Ascending aorta (tissue), 2 donors: ENCODE results near the gene MDN1. TPM values are rescaled to one million over a fixed set of nuclear protein-coding genes. Genes with fewer than 3 reads are reported as not detected.

ENCODE experiments used
- DNase-seq, 2 donors: peaks; one replicate each; pipeline ENCODE4 v3.0.0-alpha.2; 2019; ENCODE audit warnings: low spot score in 2 of 2
- H3K27ac ChIP-seq, 2 donors: fragments of 200-600 bp; sonication (generic); one replicate each; pipeline ENCODE4 v1.5.1; 2016 to 2017; ENCODE audit warnings: mild to moderate bottlenecking in 1 of 2
- H3K27me3 ChIP-seq: fragments of 200-600 bp; sonication (generic); one replicate; pipeline ENCODE4 v1.5.1; 2017
- H3K36me3 ChIP-seq, 2 donors: fragments of 200-600 bp; sonication (generic); one replicate each; pipeline ENCODE4 v1.5.1; 2016
- H3K4me1 ChIP-seq, 2 donors: fragments of 200-600 bp; sonication (generic); one replicate each; pipeline ENCODE4 v1.5.1; 2016 to 2017; ENCODE audit warnings: mild to moderate bottlenecking in 1 of 2
- H3K4me3 ChIP-seq, 2 donors: fragments of 200-600 bp; sonication (generic); one replicate each; pipeline ENCODE4 v1.5.1; 2016 to 2017; ENCODE audit warnings: mild to moderate bottlenecking in 1 of 2
- H3K9me3 ChIP-seq, 2 donors: fragments of 200-600 bp; sonication (generic); one replicate each; pipeline ENCODE4 v1.5.1; 2016
- intact Hi-C: fragments of 100-400 bp; cut with DNase I; formaldehyde crosslinking; loops from one replicate; pipeline ENCODE4 v1.15.1; 2023
- total RNA-seq: library from RNA; depleted of rRNA; stranded (reverse); fragments of >200 nt; gene quantifications from one replicate; pipeline ENCODE4 v1.1.0, GENCODE V29; 2016
- TF ChIP-seq, protein P1 (sequence below), 3 experiments: fragments of 200-600 bp in 2 of 3; fragments of 450-650 bp in 1 of 3; sonication (generic) in 2 of 3; IDR thresholded peaks; one replicate each; pipeline ENCODE4 v1.5.1; 2016 to 2019; ENCODE audit warnings: antibody characterized with exemption in 3 of 3, mild to moderate bottlenecking in 1 of 3, moderate library complexity in 1 of 3

Gene MDN1
- total RNA-seq, 1 donor from 2014 or later = 12.2 TPM

DNA sequence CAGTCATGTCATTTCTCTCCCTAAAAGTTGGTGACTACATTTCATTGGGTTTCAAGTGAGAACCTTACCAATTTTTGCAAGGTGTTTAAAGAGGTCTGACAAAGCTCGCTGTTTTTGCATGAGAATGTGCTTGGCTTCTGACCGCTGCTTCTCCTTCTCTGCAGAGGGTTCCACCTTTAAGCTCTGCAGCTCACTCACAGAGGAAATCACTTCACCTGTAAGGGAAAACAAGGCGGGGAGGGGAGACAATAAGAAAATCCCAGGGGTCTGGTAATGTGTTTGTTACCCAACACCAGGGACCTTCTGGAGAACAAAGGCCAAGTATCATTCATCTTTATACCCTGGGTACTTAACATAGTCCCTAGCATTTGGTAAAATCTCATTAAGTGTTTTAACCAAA lies 141.1 kb downstream of the MDN1 start:
- Histone ChIP-seq H3K4me1 (no peaks in the 10 kb centered on the region), H3K36me3 (peaks cover 62 to 96% of the 10 kb centered on the region in 2 donors), H3K27ac (no peak overlapping the region), H3K4me3 (no peak overlapping the region), H3K27me3 (no peaks in the 10 kb centered on the region), H3K9me3 (no peaks in the 10 kb centered on the region)
- TF ChIP-seq, protein P1, sequence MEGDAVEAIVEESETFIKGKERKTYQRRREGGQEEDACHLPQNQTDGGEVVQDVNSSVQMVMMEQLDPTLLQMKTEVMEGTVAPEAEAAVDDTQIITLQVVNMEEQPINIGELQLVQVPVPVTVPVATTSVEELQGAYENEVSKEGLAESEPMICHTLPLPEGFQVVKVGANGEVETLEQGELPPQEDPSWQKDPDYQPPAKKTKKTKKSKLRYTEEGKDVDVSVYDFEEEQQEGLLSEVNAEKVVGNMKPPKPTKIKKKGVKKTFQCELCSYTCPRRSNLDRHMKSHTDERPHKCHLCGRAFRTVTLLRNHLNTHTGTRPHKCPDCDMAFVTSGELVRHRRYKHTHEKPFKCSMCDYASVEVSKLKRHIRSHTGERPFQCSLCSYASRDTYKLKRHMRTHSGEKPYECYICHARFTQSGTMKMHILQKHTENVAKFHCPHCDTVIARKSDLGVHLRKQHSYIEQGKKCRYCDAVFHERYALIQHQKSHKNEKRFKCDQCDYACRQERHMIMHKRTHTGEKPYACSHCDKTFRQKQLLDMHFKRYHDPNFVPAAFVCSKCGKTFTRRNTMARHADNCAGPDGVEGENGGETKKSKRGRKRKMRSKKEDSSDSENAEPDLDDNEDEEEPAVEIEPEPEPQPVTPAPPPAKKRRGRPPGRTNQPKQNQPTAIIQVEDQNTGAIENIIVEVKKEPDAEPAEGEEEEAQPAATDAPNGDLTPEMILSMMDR (IDR thresholded peaks at IDR 0.05) = no peak
- intact Hi-C loops = no loop called here
- no peak for DNase-seq

DNA sequence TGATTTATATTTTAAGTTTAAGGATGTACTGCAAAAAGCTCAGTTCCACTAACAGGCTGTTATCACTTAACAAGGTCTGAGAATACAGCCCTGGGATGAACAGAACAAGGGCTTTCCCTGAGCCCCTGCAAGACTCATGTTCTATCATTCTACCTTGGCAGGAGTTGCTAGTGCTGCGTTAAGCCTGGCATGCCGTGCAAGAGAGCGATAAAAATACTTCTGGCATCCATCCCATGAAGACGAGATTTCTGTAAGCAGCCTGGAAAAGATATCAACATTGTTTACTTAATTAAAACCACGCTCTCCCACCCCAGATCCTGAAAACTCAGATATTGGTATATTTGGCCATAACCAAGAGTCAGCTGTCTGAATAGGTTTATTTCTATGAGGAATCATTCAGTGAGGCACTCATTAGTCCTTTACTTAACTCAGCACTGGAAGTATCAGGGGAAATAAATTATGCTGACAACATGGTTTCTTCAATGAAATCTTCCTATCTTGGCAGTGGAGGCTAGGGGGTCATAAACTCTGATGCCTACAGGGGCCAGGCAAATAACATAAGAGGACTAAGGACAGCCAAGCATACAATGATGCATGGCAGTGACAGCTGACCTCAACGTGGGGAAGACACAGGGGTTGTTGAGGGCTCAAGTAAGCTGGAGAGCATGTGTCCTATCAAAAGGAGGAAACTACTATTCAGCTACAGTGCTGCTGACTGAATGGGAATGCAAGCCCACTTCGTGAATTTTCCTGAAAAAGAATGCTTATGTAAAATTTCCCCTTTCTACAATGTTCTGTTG lies 143.4 kb downstream of the MDN1 start:
- peaks cover 63 to 98% of the 10 kb centered on the region in 2 donors for H3K36me3 ChIP-seq

DNA sequence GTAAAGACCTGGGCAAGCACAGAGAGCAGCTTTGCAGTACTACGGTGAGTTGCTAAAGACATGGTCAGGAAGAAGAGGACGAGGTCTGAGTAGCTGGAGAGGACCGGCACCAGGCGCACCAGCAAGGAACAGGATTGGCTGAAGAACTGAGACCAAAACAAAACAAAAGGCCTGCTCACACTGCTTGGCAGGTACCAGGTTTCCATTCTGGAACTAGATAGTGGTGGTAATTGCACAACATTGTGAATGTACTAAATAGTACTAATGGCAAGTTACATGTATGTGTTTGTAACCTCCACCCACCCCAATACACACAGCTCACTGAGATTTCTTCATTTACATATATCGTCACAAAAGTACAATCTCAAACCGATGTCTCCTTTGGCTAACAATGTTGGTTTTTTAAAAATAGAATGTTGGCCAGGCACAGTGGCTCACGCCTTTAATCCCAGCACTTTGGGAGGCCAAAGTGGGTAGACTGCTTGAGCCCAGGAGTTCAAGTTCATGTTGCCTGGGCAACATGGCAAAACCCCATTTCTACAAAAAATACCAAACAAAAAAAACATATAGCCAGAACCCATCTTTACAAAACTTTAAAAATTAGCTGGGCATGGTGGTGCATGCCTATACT lies 148.5 kb downstream of the MDN1 start:
- TF ChIP-seq, protein P1 (IDR thresholded peaks at IDR 0.05) = no peak
- no peaks in the 10 kb centered on the region for H3K9me3 ChIP-seq
- peaks cover 0 to 7% of the 10 kb centered on the region in 2 donors for H3K4me1 ChIP-seq
- peak overlapping the region in 1 of 2 donors; percentile 16 for H3K27ac ChIP-seq
- DNase-seq = no peak
- H3K4me3 ChIP-seq = no peak overlapping the region
- H3K36me3 ChIP-seq = peaks cover 29 to 61% of the 10 kb centered on the region in 2 donors
- intact Hi-C loops = no loop called here
- H3K27me3 ChIP-seq = no peaks in the 10 kb centered on the region

More for the DNA sequence above, 143.4 kb downstream of the MDN1 start:
- Histone ChIP-seq H3K4me3 (no peak overlapping the region), H3K27me3 (no peaks in the 10 kb centered on the region), H3K9me3 (no peaks in the 10 kb centered on the region), H3K27ac (no peak overlapping the region), H3K4me1 (no peaks in the 10 kb centered on the region)
- DNase-seq = no peak
- TF ChIP-seq, protein P1 (IDR thresholded peaks at IDR 0.05) = no peak
- intact Hi-C loops = no loop called here

DNA sequence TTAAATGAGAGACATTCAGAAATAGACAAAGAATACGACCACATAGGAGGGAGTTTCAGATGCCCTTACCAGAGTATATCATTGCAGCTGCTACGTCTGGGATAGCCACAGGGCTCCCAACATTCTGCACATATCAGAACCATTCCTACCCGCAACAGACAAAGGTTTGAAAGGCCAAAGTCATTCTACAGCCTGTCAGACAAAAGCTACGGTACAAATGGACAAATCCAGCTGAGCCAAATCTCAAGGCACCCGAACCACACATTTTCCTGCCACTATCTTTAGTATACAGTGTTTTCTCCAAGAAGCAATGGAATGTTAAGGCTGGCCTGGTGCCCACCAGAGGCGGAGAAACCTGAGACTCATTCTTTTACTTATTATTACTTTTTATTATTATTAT lies 150.6 kb downstream of the MDN1 start:
- DNase-seq = no peak
- H3K36me3 ChIP-seq = peaks cover 11 to 46% of the 10 kb centered on the region in 2 donors
- peaks cover 0 to 7% of the 10 kb centered on the region in 2 donors for H3K4me1 ChIP-seq
- H3K27ac ChIP-seq = peak overlapping the region; percentile 11 to 46
- H3K4me3 ChIP-seq = no peak overlapping the region
- intact Hi-C loops = no loop called here
- TF ChIP-seq, protein P1 (IDR thresholded peaks at IDR 0.05) = no peak
- H3K9me3 ChIP-seq = no peaks in the 10 kb centered on the region
- H3K27me3 ChIP-seq = no peaks in the 10 kb centered on the region

DNA sequence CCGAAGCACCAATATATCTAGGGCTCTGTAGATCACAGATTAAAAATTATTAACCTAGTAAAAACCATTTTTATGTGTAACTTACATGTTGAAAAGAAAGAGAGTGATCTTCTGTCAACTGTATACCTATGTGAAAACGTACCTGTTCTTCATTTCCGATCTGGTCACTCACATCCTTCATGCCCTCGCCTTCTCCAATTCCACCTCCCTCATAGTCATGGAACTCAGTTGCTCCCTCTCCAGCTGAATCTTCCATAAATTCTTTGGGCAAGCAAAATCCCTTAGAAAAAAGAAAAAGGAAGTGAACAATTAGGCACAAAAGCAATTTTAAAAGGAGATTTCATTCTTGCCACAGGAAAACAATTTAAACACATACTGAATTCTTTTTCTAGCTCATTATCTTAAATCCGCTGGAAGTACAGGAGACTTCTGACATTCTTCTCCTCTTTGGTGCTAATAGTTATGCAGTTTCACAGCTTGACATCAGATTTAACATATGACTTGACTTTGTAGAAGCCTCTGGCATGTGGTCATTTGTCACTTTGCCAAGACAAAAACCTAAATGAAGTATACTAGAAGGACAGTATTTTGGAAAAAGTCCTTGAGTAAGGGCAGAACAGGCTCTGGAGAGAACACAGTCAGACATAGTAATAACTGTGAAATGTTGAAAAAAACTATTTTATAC lies 151.6 kb downstream of the MDN1 start:
- TF ChIP-seq, protein P1 (IDR thresholded peaks at IDR 0.05) = no peak
- Histone ChIP-seq H3K9me3 (no peaks in the 10 kb centered on the region), H3K36me3 (peaks cover 11 to 45% of the 10 kb centered on the region in 2 donors), H3K27me3 (no peaks in the 10 kb centered on the region), H3K4me1 (peaks cover 0 to 7% of the 10 kb centered on the region in 2 donors), H3K4me3 (no peak overlapping the region), H3K27ac (peak overlapping the region in 1 of 2 donors; percentile 46)
- intact Hi-C loops = no loop called here
- DNase-seq = no peak
